Tibial nerve (tissue), 4 donors: Measurements from ENCODE around the gene LINC01488. TPM values are rescaled to one million over a fixed set of nuclear protein-coding genes. Genes with fewer than 3 reads are reported as not detected.

Source experiments
- DNase-seq, 2 donors: peaks; one replicate each; pipeline ENCODE4 v3.0.0-alpha.2; 2019; ENCODE audit warnings: low spot score in 2 of 2
- H3K27ac ChIP-seq, 4 donors: fragments of 200-600 bp; sonication (generic) in 3 of 4; one replicate each; pipeline ENCODE4 v1.5.1; 2017 to 2019; ENCODE audit warnings: mild to moderate bottlenecking in 1 of 4
- H3K27me3 ChIP-seq, 2 donors: fragments of 200-600 bp; sonication (generic) in 1 of 2; one replicate each; pipeline versions ENCODE4 v1.5.1 to v1.6.0; 2017 to 2019
- H3K36me3 ChIP-seq, 3 donors: fragments of 200-600 bp; sonication (generic); one replicate each; pipeline ENCODE4 v1.5.1; 2018 to 2019
- H3K4me1 ChIP-seq, 4 donors: fragments of 200-600 bp; sonication (generic) in 3 of 4; one replicate each; pipeline ENCODE4 v1.5.1; 2017 to 2019
- H3K4me3 ChIP-seq, 4 donors: fragments of 200-600 bp; sonication (generic) in 3 of 4; one replicate each; pipeline ENCODE4 v1.5.1; 2017 to 2019; ENCODE audit warnings: mild to moderate bottlenecking in 1 of 4, moderate library complexity in 1 of 4
- H3K9me3 ChIP-seq, 4 donors: fragments of 200-600 bp; sonication (generic) in 3 of 4; one replicate each; pipeline ENCODE4 v1.5.1; 2017 to 2019
- EP300 ChIP-seq, 2 donors: sonication (generic); formaldehyde crosslinking; IDR thresholded peaks; one replicate each; pipeline ENCODE4 v1.6.1; 2017; ENCODE audit warnings: antibody characterized with exemption in 2 of 2, mild to moderate bottlenecking in 1 of 2
- POLR2A ChIP-seq, 2 donors: fragments of 450-650 bp; IDR thresholded peaks; one replicate each; pipeline ENCODE4 v1.6.1; 2017; ENCODE audit warnings: antibody characterized with exemption in 2 of 2, mild to moderate bottlenecking in 2 of 2, moderate library complexity in 2 of 2
- WGBS, 2 donors: methylation state at CpG; one replicate each; pipeline ENCODE4 v1.1.5; 2018; 5-methylcytosine and 5-hydroxymethylcytosine counted together
- total RNA-seq, 4 donors: library from RNA; depleted of rRNA; stranded (reverse); fragments of >200 nt; gene quantifications; one replicate each; pipeline ENCODE4 v1.1.0, GENCODE V29; 2016
- TF ChIP-seq, protein P1 (sequence below), 5 experiments: fragments of 200-600 bp in 3 of 5; fragments of 450-650 bp in 2 of 5; sonication (generic) in 3 of 5; IDR thresholded peaks; one replicate each; pipeline ENCODE4 v1.5.1; 2016 to 2019; ENCODE audit warnings: antibody characterized with exemption in 5 of 5, mild to moderate bottlenecking in 3 of 5, moderate library complexity in 2 of 5

LINC01488 gene
- total RNA-seq, 4 donors from 2014 or later, result not detected

DNA sequence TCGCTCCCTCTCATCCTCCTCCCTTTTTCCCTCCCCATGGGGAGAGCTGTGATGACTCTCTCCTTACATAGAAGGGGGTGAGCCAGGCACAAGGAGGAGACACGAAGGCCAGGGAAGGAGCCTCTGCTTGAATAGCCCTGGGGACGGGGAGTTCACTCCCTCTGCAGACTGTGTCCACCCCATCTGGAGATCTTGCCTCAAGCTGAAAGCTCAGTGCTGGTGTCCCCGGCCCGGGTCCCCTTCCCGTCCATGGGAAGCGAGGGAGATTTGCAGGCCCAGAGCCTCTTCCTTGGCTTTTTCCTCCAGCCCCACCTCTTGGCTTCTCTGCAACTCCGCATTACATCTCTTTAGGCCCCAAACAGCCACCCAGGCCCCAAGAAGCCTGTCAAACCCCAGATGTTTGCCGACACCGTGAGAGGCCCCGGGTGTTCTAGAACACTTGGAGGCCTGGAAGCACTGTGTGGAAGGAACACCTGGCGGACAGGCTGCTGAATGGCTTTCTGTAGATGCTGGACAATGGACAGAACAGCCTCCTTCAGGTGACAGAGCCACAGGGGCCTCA, 32.3 kb downstream of the LINC01488 start:
- Histone ChIP-seq H3K4me3 (no peak overlapping the region), H3K9me3 (peaks cover 0 to 4% (median 0%) of the 10 kb centered on the region in 4 donors), H3K27me3 (no peaks in the 10 kb centered on the region), H3K36me3 (no peaks in the 10 kb centered on the region), H3K27ac (no peak overlapping the region), H3K4me1 (peaks cover 0 to 14% (median 0%) of the 10 kb centered on the region in 4 donors)
- WGBS, 2 donors, result 94 to 98% methylated on average over 12 of the region's 12 CpGs
- TF ChIP-seq, protein P1, sequence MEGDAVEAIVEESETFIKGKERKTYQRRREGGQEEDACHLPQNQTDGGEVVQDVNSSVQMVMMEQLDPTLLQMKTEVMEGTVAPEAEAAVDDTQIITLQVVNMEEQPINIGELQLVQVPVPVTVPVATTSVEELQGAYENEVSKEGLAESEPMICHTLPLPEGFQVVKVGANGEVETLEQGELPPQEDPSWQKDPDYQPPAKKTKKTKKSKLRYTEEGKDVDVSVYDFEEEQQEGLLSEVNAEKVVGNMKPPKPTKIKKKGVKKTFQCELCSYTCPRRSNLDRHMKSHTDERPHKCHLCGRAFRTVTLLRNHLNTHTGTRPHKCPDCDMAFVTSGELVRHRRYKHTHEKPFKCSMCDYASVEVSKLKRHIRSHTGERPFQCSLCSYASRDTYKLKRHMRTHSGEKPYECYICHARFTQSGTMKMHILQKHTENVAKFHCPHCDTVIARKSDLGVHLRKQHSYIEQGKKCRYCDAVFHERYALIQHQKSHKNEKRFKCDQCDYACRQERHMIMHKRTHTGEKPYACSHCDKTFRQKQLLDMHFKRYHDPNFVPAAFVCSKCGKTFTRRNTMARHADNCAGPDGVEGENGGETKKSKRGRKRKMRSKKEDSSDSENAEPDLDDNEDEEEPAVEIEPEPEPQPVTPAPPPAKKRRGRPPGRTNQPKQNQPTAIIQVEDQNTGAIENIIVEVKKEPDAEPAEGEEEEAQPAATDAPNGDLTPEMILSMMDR (IDR thresholded peaks at IDR 0.05), result no peak
- DNase-seq, result no peak

DNA sequence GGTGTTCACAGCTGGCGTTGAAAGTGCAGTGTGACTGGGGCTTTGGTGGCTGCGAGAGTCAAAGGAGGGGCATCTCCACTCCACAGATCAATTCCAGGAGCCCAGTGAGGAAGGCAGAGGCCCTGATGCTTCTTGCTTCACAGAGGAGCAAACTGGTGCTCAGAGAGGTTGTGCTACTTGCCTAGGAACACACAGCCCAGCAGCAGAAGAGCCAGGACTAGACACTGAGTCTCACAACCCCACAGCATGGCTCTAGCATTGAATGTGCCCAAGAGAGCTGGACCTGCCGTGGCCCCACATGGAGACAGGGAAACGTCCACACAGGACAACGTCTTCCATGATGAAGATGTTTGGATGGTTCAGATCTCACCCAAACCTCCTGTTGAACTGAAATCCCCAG, 33.3 kb downstream of the LINC01488 start:
- Histone ChIP-seq H3K27me3 (no peaks in the 10 kb centered on the region), H3K4me3 (no peak overlapping the region), H3K9me3 (peaks cover 0 to 4% (median 0%) of the 10 kb centered on the region in 4 donors), H3K36me3 (no peaks in the 10 kb centered on the region), H3K4me1 (peaks cover 0 to 10% (median 0%) of the 10 kb centered on the region in 4 donors), H3K27ac (no peak overlapping the region)
- DNase-seq, result no peak
- TF ChIP-seq, protein P1 (IDR thresholded peaks at IDR 0.05), result no peak
- TF ChIP-seq POLR2A (IDR thresholded peaks at IDR 0.05), result no peak
- no peak for TF ChIP-seq EP300 (IDR thresholded peaks at IDR 0.05)
- WGBS, 2 donors, result 94 to 97% methylated on average over 5 of the region's 5 CpGs

DNA sequence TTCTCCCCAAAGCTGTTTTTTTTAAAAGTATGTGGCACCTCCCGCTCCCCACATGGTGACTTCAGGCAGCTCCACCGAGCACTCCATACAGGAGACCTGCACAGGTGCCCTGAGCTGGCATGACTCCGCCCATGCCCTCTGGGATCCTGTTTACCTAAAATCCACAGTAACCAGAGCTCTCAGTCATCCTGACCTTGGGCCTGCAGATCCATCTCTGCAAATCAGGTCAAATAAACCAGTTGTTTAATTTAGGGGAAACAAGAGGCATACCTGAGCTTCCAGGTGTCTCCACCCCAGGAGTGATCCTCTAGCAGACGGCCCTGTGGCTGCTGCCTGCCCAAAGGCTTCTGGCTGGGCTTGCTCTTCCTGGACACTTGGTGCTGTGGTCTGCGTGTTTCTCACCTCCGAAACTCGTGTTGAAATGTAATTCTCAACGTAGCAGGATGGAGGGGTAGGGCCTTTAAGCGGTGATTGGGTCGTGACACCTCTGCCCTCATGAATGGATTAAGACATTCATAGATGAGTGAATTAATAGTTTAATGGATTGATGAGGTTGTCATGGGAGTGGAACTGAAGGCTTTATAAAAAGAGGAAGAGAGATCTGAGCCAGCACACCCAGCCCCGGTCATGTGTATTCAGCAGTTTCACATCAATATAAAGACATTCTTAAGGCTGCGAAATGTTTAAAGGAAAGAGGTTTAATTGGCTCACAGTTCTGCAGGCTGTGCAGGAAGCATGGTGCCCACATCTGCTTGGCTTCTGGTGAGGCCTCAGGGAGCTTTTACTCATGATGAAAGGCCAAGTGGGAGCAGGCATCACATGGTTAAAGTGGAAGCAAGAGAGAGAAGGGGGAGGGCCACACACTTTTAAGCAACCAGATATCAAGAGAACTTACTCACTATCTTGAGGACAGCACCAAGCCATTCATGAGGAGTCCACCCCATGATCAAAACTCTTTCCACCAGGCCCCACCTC, 34.1 kb downstream of the LINC01488 start:
- Histone ChIP-seq H3K36me3 (no peaks in the 10 kb centered on the region), H3K27me3 (no peaks in the 10 kb centered on the region), H3K4me1 (peaks cover 0 to 3% (median 0%) of the 10 kb centered on the region in 4 donors), H3K4me3 (no peak overlapping the region), H3K9me3 (peaks cover 0 to 4% (median 0%) of the 10 kb centered on the region in 4 donors), H3K27ac (no peak overlapping the region)
- DNase-seq, result no peak
- 86 to 93% methylated on average over 12 of the region's 12 CpGs for WGBS, 2 donors
- TF ChIP-seq POLR2A (IDR thresholded peaks at IDR 0.05), result no peak
- TF ChIP-seq, protein P1 (IDR thresholded peaks at IDR 0.05), result no peak
- no peak for TF ChIP-seq EP300 (IDR thresholded peaks at IDR 0.05)

DNA sequence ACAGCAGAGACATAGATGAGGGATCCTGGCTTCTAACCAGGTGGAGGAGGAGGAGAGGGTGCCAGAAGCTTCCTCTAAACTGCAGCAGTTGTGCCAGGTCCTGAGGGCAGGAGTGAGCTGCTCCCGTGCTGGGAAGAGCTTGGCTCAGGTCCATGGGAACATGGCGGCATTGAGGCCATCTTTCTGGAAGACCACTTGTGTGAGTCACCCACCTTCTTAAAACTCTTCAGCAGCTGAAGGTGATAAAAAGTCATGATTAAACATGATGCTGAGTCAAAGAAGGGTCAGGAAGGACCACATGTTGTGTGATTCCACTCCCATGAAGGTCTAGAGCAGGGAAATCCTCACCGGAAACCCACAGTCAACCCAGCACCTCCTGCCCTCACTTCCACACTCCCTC, 35.1 kb downstream of the LINC01488 start:
- Histone ChIP-seq H3K36me3 (no peaks in the 10 kb centered on the region), H3K27me3 (no peaks in the 10 kb centered on the region), H3K4me1 (no peaks in the 10 kb centered on the region), H3K4me3 (no peak overlapping the region), H3K27ac (no peak overlapping the region), H3K9me3 (peaks cover 0 to 4% (median 0%) of the 10 kb centered on the region in 4 donors)
- TF ChIP-seq EP300 (IDR thresholded peaks at IDR 0.05), result no peak
- TF ChIP-seq, protein P1 (IDR thresholded peaks at IDR 0.05), result no peak
- no peak for TF ChIP-seq POLR2A (IDR thresholded peaks at IDR 0.05)
- DNase-seq, result no peak
- WGBS, 2 donors, result 89 to 95% methylated on average over 3 of the region's 3 CpGs
